AG04450 (cell line): ENCODE results near the gene ZP1. TPM values are rescaled to one million over a fixed set of nuclear protein-coding genes. Genes with fewer than 3 reads are reported as not detected.

ENCODE experiments used
- CTCF ChIA-PET: fragments of 300-600, 350-600 bp; formaldehyde crosslinking; extraction: SDS; loops from one replicate; lab custom pipeline; 2022; ENCODE audit warnings: antibody characterized with exemption, inconsistent platforms; lab: Charles Lee
- POLR2A ChIA-PET: fragments of 350-600 bp; formaldehyde crosslinking; extraction: SDS; loops from one replicate; lab custom pipeline; 2021; ENCODE audit warnings: antibody characterized with exemption, inconsistent platforms; lab: Yijun Ruan, JAX
- DNase-seq: peaks from one replicate; pipeline ENCODE4 v3.0.0-alpha.2; 2011; ENCODE audit warnings: low read depth, low spot score
- H3K27ac ChIP-seq: one replicate; pipeline ENCODE4 v1.5.1; 2012; ENCODE audit warnings: low read depth, low read length, control low read depth
- H3K27me3 ChIP-seq: one replicate; pipeline ENCODE4 v1.6.0; 2012; ENCODE audit warnings: low read length; ENCODE audit not compliant: control insufficient read depth, insufficient read depth
- H3K4me3 ChIP-seq: 2 replicates; pipeline ENCODE4 v1.5.1; 2011; ENCODE audit warnings: mild to moderate bottlenecking, low read depth, low read length, control low read depth
- H3K9me3 ChIP-seq: 2 replicates; pipeline ENCODE4 v1.5.1; 2012; ENCODE audit warnings: low read length; ENCODE audit not compliant: control insufficient read depth, insufficient read depth
- CTCF ChIP-seq: IDR thresholded peaks from 2 replicates; pipeline ENCODE4 v1.5.1; 2011; ENCODE audit warnings: low read depth, low read length, control low read depth, inconsistent platforms
- polyA plus RNA-seq: library from polyadenylated mRNA; depleted of rRNA; stranded (reverse); fragments of >200 nt; gene quantifications from 2 replicates; pipeline ENCODE4 v1.2.3, GENCODE V29; 2011

Gene ZP1
- polyA plus RNA-seq, 1 experiment, result 0.48 TPM

- no peak for DNase-seq
- no peak for TF ChIP-seq CTCF
- Histone ChIP-seq H3K4me3 (no peak overlapping the region), H3K27me3 (no peaks in the 10 kb centered on the region), H3K9me3 (no peaks in the 10 kb centered on the region), H3K27ac (no peak overlapping the region)
- CTCF ChIA-PET, result interaction anchor here (1.4 to 2.3 kb wide), 3 partner anchors 9 to 48 kb away, joined by 8 to 11 read pairs (median 10); no protein-coding TSS in a partner anchor
- POLR2A ChIA-PET, result no interaction called here
Observed at GRCh38 chr11:60878245-60879101, 11.1 kb downstream of the ZP1 start.

DNA sequence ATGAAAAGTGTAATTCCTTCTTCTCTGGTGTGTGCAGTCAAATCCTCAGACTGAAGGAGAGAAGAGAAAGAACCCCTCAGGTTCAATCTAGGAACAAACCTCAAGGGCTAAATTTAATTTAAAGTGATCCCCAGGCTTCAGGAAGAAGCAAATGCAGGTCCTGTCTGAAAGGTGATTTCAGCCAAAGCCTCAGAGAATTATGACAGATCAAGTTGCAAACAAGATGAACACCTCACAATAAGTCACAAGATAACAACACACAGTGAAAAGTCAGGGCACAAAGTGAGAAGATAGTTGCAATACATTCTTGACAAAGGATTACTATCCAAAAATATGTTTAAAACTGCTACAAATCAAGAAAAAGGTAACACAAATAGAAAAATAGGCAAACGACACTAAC lies 11.8 kb downstream of the ZP1 start:
- H3K4me3 ChIP-seq, result no peak overlapping the region
- H3K27ac ChIP-seq, result no peak overlapping the region
- H3K9me3 ChIP-seq, result no peaks in the 10 kb centered on the region
- H3K27me3 ChIP-seq, result no peaks in the 10 kb centered on the region
- no peak for DNase-seq
- ChIA-PET CTCF (no interaction called here), POLR2A (no interaction called here)
- no peak for TF ChIP-seq CTCF

- Histone ChIP-seq H3K9me3 (no peaks in the 10 kb centered on the region), H3K27me3 (no peaks in the 10 kb centered on the region), H3K4me3 (no peak overlapping the region), H3K27ac (no peak overlapping the region)
- ChIA-PET CTCF (no interaction called here), POLR2A (no interaction called here)
- DNase-seq, result no peak
- no peak for TF ChIP-seq CTCF
Observed at GRCh38 chr11:60879971-60880588, 12.7 kb downstream of the ZP1 start.

- TF ChIP-seq CTCF, result no peak
- Histone ChIP-seq H3K9me3 (no peaks in the 10 kb centered on the region), H3K27me3 (no peaks in the 10 kb centered on the region), H3K4me3 (no peak overlapping the region), H3K27ac (no peak overlapping the region)
- DNase-seq, result no peak
- ChIA-PET CTCF (no interaction called here), POLR2A (no interaction called here)
Observed at GRCh38 chr11:60880643-60881282, 13.4 kb downstream of the ZP1 start.
